Measurements from ENCODE around the gene LARP1. TPM values are rescaled to one million over a fixed set of nuclear protein-coding genes. Genes with fewer than 3 reads are reported as not detected.

The LARP1 gene
- total RNA-seq, 2 donors from 2014 or later, result 99.8 to 129 TPM

GRCh38 chr5:154813736-154814135 lies 58.6 kb downstream of the LARP1 start:
- Histone ChIP-seq H3K27ac (no peak overlapping the region), H3K27me3 (replicated peaks; ENCODE audit: insufficient read depth) (no peaks in the 10 kb centered on the region), H3K9me3 (no peaks in the 10 kb centered on the region), H3K4me1 (ENCODE audit: control insufficient read depth in 1 of 2, low read depth in 2 of 2) (no peaks in the 10 kb centered on the region), H3K36me3 (peaks cover 45% of the 10 kb centered on the region), H3K4me3 (no peak overlapping the region)
- DNase-seq (ENCODE audit: low spot score), result no peak
- no peak for TF ChIP-seq CTCF (IDR thresholded peaks at IDR 0.05)
- ATAC-seq (ENCODE audit: insufficient number of reproducible peaks, low FRiP score, low read depth), result no peak

- DNase-seq (ENCODE audit: low spot score) (no peak), ATAC-seq (ENCODE audit: insufficient number of reproducible peaks, low FRiP score, low read depth) (no peak)
- Histone ChIP-seq H3K36me3 (peaks cover 49% of the 10 kb centered on the region), H3K9me3 (no peaks in the 10 kb centered on the region), H3K4me1 (ENCODE audit: control insufficient read depth in 1 of 2, low read depth in 2 of 2) (no peaks in the 10 kb centered on the region), H3K4me3 (no peak overlapping the region), H3K27me3 (replicated peaks; ENCODE audit: insufficient read depth) (no peaks in the 10 kb centered on the region), H3K27ac (no peak overlapping the region)
- no peak for TF ChIP-seq CTCF (IDR thresholded peaks at IDR 0.05)
Measured at GRCh38 chr5:154815025-154815424, 59.8 kb downstream of the LARP1 start.

DNA sequence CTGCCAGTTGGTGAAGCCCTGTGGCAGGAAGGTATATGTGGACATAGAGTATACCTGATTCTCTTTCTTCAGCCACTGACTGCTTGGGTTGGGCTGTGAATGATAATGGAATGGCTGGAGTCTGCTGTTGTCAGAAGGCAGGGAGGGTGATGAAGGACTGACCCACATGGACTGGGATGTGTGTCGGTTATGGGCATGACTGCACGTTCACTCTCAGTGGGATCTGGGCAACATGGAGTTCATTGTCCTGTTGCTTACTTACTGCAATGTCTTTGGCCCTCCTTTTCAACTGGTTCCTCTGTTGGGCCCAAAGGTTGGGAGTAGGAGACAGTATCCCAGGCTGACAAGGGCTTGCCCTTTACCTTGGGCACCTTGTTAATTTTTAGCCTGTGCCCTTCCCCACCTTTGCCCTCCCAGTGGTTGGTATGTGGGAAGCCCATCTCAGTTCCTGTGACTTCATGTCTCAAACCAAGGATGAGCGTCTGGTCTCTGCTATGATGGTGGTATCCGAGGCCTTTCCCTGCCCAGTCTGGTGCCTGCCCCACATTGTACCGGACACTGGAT lies 60.6 kb downstream of the LARP1 start:
- H3K27me3 ChIP-seq (replicated peaks; ENCODE audit: insufficient read depth), result no peaks in the 10 kb centered on the region
- no peak for ATAC-seq (ENCODE audit: insufficient number of reproducible peaks, low FRiP score, low read depth)
- H3K27ac ChIP-seq, result no peak overlapping the region
- no peaks in the 10 kb centered on the region for H3K9me3 ChIP-seq
- DNase-seq (ENCODE audit: low spot score), result no peak
- peaks cover 52% of the 10 kb centered on the region for H3K36me3 ChIP-seq
- H3K4me1 ChIP-seq (ENCODE audit: control insufficient read depth in 1 of 2, low read depth in 2 of 2), result no peaks in the 10 kb centered on the region
- H3K4me3 ChIP-seq, result no peak overlapping the region
- TF ChIP-seq CTCF (IDR thresholded peaks at IDR 0.05), result no peak

DNA sequence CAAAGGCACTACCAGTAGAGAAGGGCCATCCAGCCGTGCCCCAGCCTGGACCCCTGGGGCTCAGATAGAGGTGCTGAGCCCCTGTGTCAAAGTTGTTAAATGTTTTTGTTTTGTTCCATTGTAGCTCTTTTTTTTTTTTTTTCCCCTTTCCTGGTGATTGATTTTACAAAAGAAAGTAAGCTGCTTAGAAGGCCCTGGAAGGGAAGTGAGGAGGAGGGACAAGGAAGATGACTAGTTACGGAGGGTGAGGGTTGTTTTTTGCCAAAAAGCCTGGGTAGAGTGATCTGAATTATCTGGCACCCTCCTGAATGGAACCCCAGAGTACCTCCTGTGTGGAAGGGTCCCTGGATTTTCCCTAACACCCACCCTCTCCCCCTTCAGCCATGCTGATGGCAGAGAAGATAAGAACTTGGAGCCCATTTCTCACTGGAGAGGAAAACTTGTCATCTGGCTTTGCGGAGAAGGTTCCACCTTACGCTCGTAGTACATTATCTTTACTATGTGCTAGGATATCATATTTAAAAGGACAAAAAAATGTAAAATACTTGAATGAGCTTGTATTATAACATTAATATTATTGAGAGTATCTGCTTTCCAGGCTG lies 61.8 kb downstream of the LARP1 start:
- ATAC-seq (ENCODE audit: insufficient number of reproducible peaks, low FRiP score, low read depth), result no peak
- no peak overlapping the region for H3K27ac ChIP-seq

DNA sequence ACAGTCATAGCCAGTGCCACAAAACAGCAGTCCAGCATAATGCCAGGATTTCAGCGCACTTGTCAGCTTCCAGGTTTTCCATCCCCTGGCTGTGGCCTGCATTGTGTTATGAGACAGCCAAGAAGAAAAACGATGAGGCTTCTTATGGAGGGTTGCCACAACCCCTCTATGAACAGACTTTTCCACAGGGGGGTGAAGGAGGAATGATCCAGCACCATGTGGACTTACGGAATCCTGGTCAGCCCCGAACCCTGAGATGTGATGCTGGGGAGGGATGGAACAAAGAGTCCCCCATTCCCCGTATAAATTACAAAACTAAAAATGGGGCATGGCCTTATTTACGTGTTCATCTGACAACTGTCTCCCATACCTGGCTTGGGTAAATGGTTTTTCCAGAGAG lies 62.6 kb downstream of the LARP1 start:
- no peak for TF ChIP-seq CTCF (IDR thresholded peaks at IDR 0.05)
- no peaks in the 10 kb centered on the region for H3K27me3 ChIP-seq (replicated peaks; ENCODE audit: insufficient read depth)
- H3K4me3 ChIP-seq, result no peak overlapping the region
- H3K27ac ChIP-seq, result no peak overlapping the region
- H3K9me3 ChIP-seq, result no peaks in the 10 kb centered on the region
- H3K4me1 ChIP-seq (ENCODE audit: control insufficient read depth in 1 of 2, low read depth in 2 of 2), result no peaks in the 10 kb centered on the region
- ATAC-seq (ENCODE audit: insufficient number of reproducible peaks, low FRiP score, low read depth) (no peak), DNase-seq (ENCODE audit: low spot score) (no peak)
- H3K36me3 ChIP-seq, result peaks cover 52% of the 10 kb centered on the region

More for the DNA sequence above, 61.8 kb downstream of the LARP1 start:
- Histone ChIP-seq H3K4me3 (no peak overlapping the region), H3K9me3 (no peaks in the 10 kb centered on the region), H3K36me3 (peaks cover 52% of the 10 kb centered on the region), H3K27me3 (replicated peaks; ENCODE audit: insufficient read depth) (no peaks in the 10 kb centered on the region), H3K4me1 (ENCODE audit: control insufficient read depth in 1 of 2, low read depth in 2 of 2) (no peaks in the 10 kb centered on the region)
- DNase-seq (ENCODE audit: low spot score), result no peak
- TF ChIP-seq CTCF (IDR thresholded peaks at IDR 0.05), result no peak
